ENCODE results near the gene ZNF236.

DNA sequence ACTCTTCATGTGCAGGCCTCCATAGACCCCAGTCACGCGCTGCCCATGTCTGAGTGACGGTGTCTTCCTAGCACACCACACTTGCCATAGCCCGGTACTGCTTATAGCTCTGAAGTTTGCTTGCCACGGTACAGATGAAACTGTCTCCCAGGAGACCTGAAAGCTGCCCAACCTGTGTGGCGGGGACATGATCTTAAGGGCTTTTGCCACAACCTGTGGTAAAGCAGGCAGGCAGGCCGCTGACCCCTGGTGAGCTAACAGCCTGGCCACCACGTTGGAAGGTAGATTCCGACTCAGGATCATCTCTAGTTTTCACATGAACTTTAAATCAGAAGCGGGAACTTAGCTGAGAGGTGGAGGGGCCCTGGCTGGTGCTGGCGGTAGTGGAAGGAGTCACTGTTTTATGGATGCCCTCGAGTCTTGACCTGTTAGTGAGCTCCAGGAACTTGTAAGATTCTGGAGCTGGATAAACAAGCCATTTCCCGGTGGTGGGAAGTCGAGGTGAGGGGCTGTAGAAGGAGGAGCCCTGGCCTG is 153.3 kb downstream of the ZNF236 start:
- TF ChIP-seq, protein P1, sequence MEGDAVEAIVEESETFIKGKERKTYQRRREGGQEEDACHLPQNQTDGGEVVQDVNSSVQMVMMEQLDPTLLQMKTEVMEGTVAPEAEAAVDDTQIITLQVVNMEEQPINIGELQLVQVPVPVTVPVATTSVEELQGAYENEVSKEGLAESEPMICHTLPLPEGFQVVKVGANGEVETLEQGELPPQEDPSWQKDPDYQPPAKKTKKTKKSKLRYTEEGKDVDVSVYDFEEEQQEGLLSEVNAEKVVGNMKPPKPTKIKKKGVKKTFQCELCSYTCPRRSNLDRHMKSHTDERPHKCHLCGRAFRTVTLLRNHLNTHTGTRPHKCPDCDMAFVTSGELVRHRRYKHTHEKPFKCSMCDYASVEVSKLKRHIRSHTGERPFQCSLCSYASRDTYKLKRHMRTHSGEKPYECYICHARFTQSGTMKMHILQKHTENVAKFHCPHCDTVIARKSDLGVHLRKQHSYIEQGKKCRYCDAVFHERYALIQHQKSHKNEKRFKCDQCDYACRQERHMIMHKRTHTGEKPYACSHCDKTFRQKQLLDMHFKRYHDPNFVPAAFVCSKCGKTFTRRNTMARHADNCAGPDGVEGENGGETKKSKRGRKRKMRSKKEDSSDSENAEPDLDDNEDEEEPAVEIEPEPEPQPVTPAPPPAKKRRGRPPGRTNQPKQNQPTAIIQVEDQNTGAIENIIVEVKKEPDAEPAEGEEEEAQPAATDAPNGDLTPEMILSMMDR (IDR thresholded peaks at IDR 0.05), result no peak
- TF ChIP-seq POLR2A (IDR thresholded peaks at IDR 0.05), result no peak
